GM21737 (cell line): ENCODE results near the gene HAUS6.
"Not testable (repeated sequence)": the region's sequence is repeated elsewhere in the genome, so short reads cannot be mapped to it uniquely, and the experiment has no call there.

Experiments used
- ATAC-seq: cut with Tn5 transposase; IDR thresholded peaks from one replicate; pipeline ENCODE4 v1.9.1; 2021; ENCODE audit warnings: mild to moderate bottlenecking, moderate library complexity; ENCODE audit not compliant: unreplicated experiment

Gene HAUS6

GRCh38 chr9:19116107-19116790 lies 13.5 kb upstream of the HAUS6 start:
- no peak for ATAC-seq

GRCh38 chr9:19114680-19115270 lies 12.1 kb upstream of the HAUS6 start:
- no peak for ATAC-seq

GRCh38 chr9:19113964-19114679 lies 11.4 kb upstream of the HAUS6 start:
- ATAC-seq = no peak

- not testable (repeated sequence) for ATAC-seq
Observed at GRCh38 chr9:19113064-19113611, 10.4 kb upstream of the HAUS6 start.

- ATAC-seq = no peak
Observed at GRCh38 chr9:19108038-19108437, 5.3 kb upstream of the HAUS6 start.

- ATAC-seq = no peak
Observed at GRCh38 chr9:19104515-19105282, 2.0 kb upstream of the HAUS6 start.

GRCh38 chr9:19102181-19102630 lies 498 bp downstream of the HAUS6 start:
- peak; percentile 29 for ATAC-seq

- ATAC-seq = no peak
Observed at GRCh38 chr9:19101203-19101602, 1.5 kb downstream of the HAUS6 start.

- not testable (repeated sequence) for ATAC-seq
Observed at GRCh38 chr9:19097431-19097830, 5.3 kb downstream of the HAUS6 start.

GRCh38 chr9:19087106-19088000 lies 15.4 kb downstream of the HAUS6 start:
- no peak for ATAC-seq

GRCh38 chr9:19085295-19085694 lies 17.4 kb downstream of the HAUS6 start:
- no peak for ATAC-seq

- no peak for ATAC-seq
Observed at GRCh38 chr9:19074836-19075235, 27.9 kb downstream of the HAUS6 start.

GRCh38 chr9:19074229-19074628 lies 28.5 kb downstream of the HAUS6 start:
- ATAC-seq = no peak

- no peak for ATAC-seq
Observed at GRCh38 chr9:19057033-19057432, 45.7 kb downstream of the HAUS6 start.

GRCh38 chr9:19050637-19051591 lies 51.8 kb downstream of the HAUS6 start:
- ATAC-seq = no peak

GRCh38 chr9:19049917-19050636 lies 52.6 kb downstream of the HAUS6 start:
- no peak for ATAC-seq

GRCh38 chr9:19048966-19049916 lies 53.5 kb downstream of the HAUS6 start, which contains the start of gene RRAGA:
Gene RRAGA, plus strand, starts transcription at chr9:19049427. Its CDS starts 233 bp downstream, at chr9:19049660.
- peak; percentile 85 for ATAC-seq
